NCI-H2196 treated with DMSO at 0.1 percent for 48 hours (cell line): ENCODE results near the gene ZFC3H1.
A peak's percentile ranks its signal among the peaks of the same experiment; 100 is the strongest.
"Not testable (repeated sequence)": the region's sequence is repeated elsewhere in the genome, so short reads cannot be mapped to it uniquely, and the experiment has no call there.

Source experiments
- DNase-seq: peaks from one replicate; lab custom pipeline; 2025; ENCODE audit not compliant: unreplicated experiment; lab: John Stamatoyannopoulos, UW

Gene ZFC3H1

GRCh38 chr12:71663561-71664410, at the start of gene ZFC3H1, which contains the start of gene THAP2:
Gene ZFC3H1 (minus strand): TSS chr12:71663848. CDS start chr12:71663610, 238 bp downstream.
Gene THAP2 (plus strand): TSS chr12:71664301. CDS start chr12:71664510, 209 bp downstream.
- DNase-seq: peak; percentile 97

GRCh38 chr12:71710276-71711125, 46.9 kb upstream of the ZFC3H1 start:
- DNase-seq: no peak

GRCh38 chr12:71708658-71709057, 45.0 kb upstream of the ZFC3H1 start:
- no peak for DNase-seq

GRCh38 chr12:71704920-71705319, 41.3 kb upstream of the ZFC3H1 start:
- DNase-seq: no peak

- DNase-seq: no peak
These were observed 39.6 kb upstream of the ZFC3H1 start for GRCh38 chr12:71703206-71703605.

GRCh38 chr12:71702590-71702989, 38.9 kb upstream of the ZFC3H1 start:
- DNase-seq: no peak

GRCh38 chr12:71702181-71702580, 38.5 kb upstream of the ZFC3H1 start:
- not testable (repeated sequence) for DNase-seq

- no peak for DNase-seq
These were observed 32.1 kb upstream of the ZFC3H1 start for GRCh38 chr12:71695782-71696181.

- DNase-seq: no peak
These were observed 30.6 kb upstream of the ZFC3H1 start for GRCh38 chr12:71694099-71694820.

- DNase-seq: not testable (repeated sequence)
These were observed 30.0 kb upstream of the ZFC3H1 start for GRCh38 chr12:71693651-71694050.

GRCh38 chr12:71693126-71693525, 29.5 kb upstream of the ZFC3H1 start:
- no peak for DNase-seq

GRCh38 chr12:71691504-71692129, 28.0 kb upstream of the ZFC3H1 start:
- DNase-seq: peak; percentile 45

- DNase-seq: no peak
These were observed 25.4 kb upstream of the ZFC3H1 start for GRCh38 chr12:71688961-71689570.

- DNase-seq: not testable (repeated sequence)
These were observed 23.5 kb upstream of the ZFC3H1 start for GRCh38 chr12:71687172-71687571.

- DNase-seq: no peak
These were observed 23.0 kb upstream of the ZFC3H1 start for GRCh38 chr12:71686658-71687025.

GRCh38 chr12:71685914-71686657, 22.4 kb upstream of the ZFC3H1 start, which contains the start of gene TMEM19:
Gene TMEM19 (plus strand): TSS chr12:71686082. CDS start chr12:71686681, 599 bp downstream.
- peak; percentile 74 for DNase-seq

GRCh38 chr12:71685312-71685906, 21.8 kb upstream of the ZFC3H1 start:
- DNase-seq: no peak

GRCh38 chr12:71684081-71684480, 20.4 kb upstream of the ZFC3H1 start:
- no peak for DNase-seq

- DNase-seq: no peak
These were observed 20.0 kb upstream of the ZFC3H1 start for GRCh38 chr12:71683633-71684032.
